ENCODE measurements around the gene CEP85.
A peak's percentile ranks its signal among the peaks of the same experiment; 100 is the strongest.

CEP85 gene

DNA sequence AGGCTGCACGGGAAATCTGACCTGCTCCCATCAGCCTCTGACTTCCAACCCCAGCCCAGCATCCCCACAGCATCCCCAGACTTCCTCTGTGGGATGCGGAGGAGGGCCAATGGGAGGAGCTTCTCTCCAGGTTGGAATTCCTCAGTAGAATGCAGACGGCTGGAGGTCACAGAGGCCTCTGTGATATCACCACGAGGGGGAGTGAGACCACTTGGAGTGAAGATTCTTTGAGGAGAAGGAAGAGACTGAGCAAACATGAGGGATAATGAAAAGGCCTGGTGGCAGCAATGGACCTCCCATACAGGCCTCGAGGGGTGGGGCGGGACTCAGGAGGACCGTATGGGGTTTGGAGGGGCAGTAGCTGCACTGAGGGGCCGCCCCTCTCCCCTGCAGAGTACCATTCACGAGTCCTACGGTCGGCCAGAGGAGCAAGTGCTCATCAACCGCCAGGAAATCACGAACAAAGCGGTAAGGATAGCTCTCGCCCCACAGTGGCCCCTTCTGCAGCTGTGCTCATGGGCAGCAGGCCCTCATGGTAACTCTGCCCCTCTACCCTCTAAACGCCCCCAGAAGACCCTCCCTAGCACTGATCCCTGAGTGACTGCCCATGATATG lies 43.5 kb upstream of the CEP85 start, which contains the start of gene CATSPER4:
Gene CATSPER4 (plus strand): TSS at position 230 of the 615 bp plus-strand sequence. CDS start 26 bp downstream, at position 256.
- Histone ChIP-seq H3K9me3 (ENCODE audit: insufficient read depth, low read depth, low read length) (no peaks in the 10 kb centered on the region), H4K20me1 (ENCODE audit: insufficient read depth, low read length, poor library complexity, severe bottlenecking) (no peaks in the 10 kb centered on the region), H3K9me2 (replicated peaks; ENCODE audit: low read depth, low read length) (no peaks in the 10 kb centered on the region), H3F3A (ENCODE audit: low read depth) (no peaks in the 10 kb centered on the region), H3K4me3 (ENCODE audit: low read length, poor library complexity, severe bottlenecking) (no peak within 1 kb of the TSS), H3K4me2 (ENCODE audit: low read depth, low read length, poor library complexity, severe bottlenecking) (peak within 1 kb of the TSS; percentile 67), H3K36me3 (ENCODE audit: insufficient read depth, low read length) (no peaks in the 10 kb centered on the region), H3K4me1 (ENCODE audit: insufficient read depth, low read length, poor library complexity, severe bottlenecking) (peaks cover 12% of the 10 kb centered on the region), H3K9ac (ENCODE audit: low read depth, low read length, poor library complexity, severe bottlenecking) (no peak within 1 kb of the TSS), H3K27me3 (ENCODE audit: insufficient read depth, low read length, poor library complexity, severe bottlenecking) (no peaks in the 10 kb centered on the region), H3K79me2 (ENCODE audit: insufficient read depth, low read length) (no peaks in the 10 kb centered on the region), H2AFZ (ENCODE audit: low read length) (0 out of 2 replicates have a peak within 1 kb of the TSS, but pooled peaks have one; percentile 41)
- no peak for TF ChIP-seq EZH2phosphoT487 (IDR thresholded peaks at IDR 0.05; ENCODE audit: borderline replicate concordance)
- TF ChIP-seq, protein P1, sequence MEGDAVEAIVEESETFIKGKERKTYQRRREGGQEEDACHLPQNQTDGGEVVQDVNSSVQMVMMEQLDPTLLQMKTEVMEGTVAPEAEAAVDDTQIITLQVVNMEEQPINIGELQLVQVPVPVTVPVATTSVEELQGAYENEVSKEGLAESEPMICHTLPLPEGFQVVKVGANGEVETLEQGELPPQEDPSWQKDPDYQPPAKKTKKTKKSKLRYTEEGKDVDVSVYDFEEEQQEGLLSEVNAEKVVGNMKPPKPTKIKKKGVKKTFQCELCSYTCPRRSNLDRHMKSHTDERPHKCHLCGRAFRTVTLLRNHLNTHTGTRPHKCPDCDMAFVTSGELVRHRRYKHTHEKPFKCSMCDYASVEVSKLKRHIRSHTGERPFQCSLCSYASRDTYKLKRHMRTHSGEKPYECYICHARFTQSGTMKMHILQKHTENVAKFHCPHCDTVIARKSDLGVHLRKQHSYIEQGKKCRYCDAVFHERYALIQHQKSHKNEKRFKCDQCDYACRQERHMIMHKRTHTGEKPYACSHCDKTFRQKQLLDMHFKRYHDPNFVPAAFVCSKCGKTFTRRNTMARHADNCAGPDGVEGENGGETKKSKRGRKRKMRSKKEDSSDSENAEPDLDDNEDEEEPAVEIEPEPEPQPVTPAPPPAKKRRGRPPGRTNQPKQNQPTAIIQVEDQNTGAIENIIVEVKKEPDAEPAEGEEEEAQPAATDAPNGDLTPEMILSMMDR (conservative IDR thresholded peaks at IDR 0.05; ENCODE audit: low read length) = peak; percentile 30

DNA sequence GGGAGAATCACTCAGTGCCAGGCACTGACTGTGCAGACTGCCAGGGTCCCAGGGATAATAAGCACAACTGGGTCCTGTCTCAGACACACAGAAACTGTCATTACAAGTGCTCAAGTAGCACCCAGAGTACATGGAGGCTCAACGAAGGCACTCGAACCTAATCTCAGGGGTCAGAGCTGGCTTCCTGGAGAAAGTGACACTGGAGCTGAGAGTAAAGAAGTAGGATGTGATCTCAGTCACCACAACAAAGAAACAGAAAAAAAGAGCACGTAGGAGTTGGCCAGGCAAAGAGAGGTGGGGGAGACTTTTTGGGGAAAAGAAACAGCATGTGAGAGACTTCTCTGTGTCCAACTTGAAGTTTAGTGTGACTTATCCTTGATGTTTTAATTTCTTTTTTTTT lies 42.3 kb upstream of the CEP85 start:
- Histone ChIP-seq H3K79me2 (ENCODE audit: insufficient read depth, low read length) (no peaks in the 10 kb centered on the region), H3K4me3 (ENCODE audit: low read length, poor library complexity, severe bottlenecking) (no peak overlapping the region), H4K20me1 (ENCODE audit: insufficient read depth, low read length, poor library complexity, severe bottlenecking) (no peaks in the 10 kb centered on the region), H3K27me3 (ENCODE audit: insufficient read depth, low read length, poor library complexity, severe bottlenecking) (no peaks in the 10 kb centered on the region), H3K4me2 (ENCODE audit: low read depth, low read length, poor library complexity, severe bottlenecking) (peak overlapping the region; percentile 67), H3K4me1 (ENCODE audit: insufficient read depth, low read length, poor library complexity, severe bottlenecking) (peaks cover 12% of the 10 kb centered on the region), H3K9ac (ENCODE audit: low read depth, low read length, poor library complexity, severe bottlenecking) (peak overlapping the region; percentile 15), H3K9me3 (ENCODE audit: insufficient read depth, low read depth, low read length) (no peaks in the 10 kb centered on the region), H3F3A (ENCODE audit: low read depth) (no peaks in the 10 kb centered on the region), H2AFZ (ENCODE audit: low read length) (peak overlapping the region; percentile 79; the same call in 1 of the 2 replicates), H3K36me3 (ENCODE audit: insufficient read depth, low read length) (no peaks in the 10 kb centered on the region), H3K9me2 (replicated peaks; ENCODE audit: low read depth, low read length) (no peaks in the 10 kb centered on the region)
- TF ChIP-seq, protein P1 (conservative IDR thresholded peaks at IDR 0.05; ENCODE audit: low read length) = no peak
- no peak for TF ChIP-seq EZH2phosphoT487 (IDR thresholded peaks at IDR 0.05; ENCODE audit: borderline replicate concordance)

DNA sequence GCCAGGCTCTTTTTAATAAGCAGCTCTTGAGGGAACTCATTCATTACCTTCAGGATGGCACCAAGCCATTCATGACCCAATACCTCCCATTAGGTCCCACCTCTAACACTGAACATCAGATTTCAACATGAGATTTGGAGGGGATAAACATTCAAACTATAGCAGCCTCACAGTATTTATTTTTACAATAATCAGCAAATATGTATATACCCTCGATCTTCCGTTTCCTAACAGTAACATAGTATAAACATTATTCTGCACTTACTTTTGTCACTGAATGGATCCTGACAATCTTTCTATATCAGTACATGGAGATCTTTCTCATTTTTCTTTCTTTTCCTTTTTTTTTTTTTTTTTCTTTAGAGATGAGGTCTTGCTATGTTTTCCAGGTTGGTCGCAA lies 38.2 kb upstream of the CEP85 start:
- Histone ChIP-seq H3K4me2 (ENCODE audit: low read depth, low read length, poor library complexity, severe bottlenecking) (no peak overlapping the region), H3K9ac (ENCODE audit: low read depth, low read length, poor library complexity, severe bottlenecking) (no peak overlapping the region), H3K9me3 (ENCODE audit: insufficient read depth, low read depth, low read length) (no peaks in the 10 kb centered on the region), H2AFZ (ENCODE audit: low read length) (no peak overlapping the region), H3K27me3 (ENCODE audit: insufficient read depth, low read length, poor library complexity, severe bottlenecking) (no peaks in the 10 kb centered on the region), H3F3A (ENCODE audit: low read depth) (no peaks in the 10 kb centered on the region), H3K79me2 (ENCODE audit: insufficient read depth, low read length) (no peaks in the 10 kb centered on the region), H3K4me1 (ENCODE audit: insufficient read depth, low read length, poor library complexity, severe bottlenecking) (peaks cover 10% of the 10 kb centered on the region), H3K36me3 (ENCODE audit: insufficient read depth, low read length) (no peaks in the 10 kb centered on the region), H3K9me2 (replicated peaks; ENCODE audit: low read depth, low read length) (no peaks in the 10 kb centered on the region), H3K4me3 (ENCODE audit: low read length, poor library complexity, severe bottlenecking) (no peak overlapping the region), H4K20me1 (ENCODE audit: insufficient read depth, low read length, poor library complexity, severe bottlenecking) (no peaks in the 10 kb centered on the region)
- TF ChIP-seq EZH2phosphoT487 (IDR thresholded peaks at IDR 0.05; ENCODE audit: borderline replicate concordance) = no peak
- TF ChIP-seq, protein P1 (conservative IDR thresholded peaks at IDR 0.05; ENCODE audit: low read length) = no peak

All from Loucy (cell line).